Muscle of leg (tissue), 11 donors: Measurements from ENCODE around the gene EME1. TPM values are rescaled to one million over a fixed set of nuclear protein-coding genes. Genes with fewer than 3 reads are reported as not detected.
A peak's percentile ranks its signal among the peaks of the same experiment; 100 is the strongest.
"Not testable (repeated sequence)": the region's sequence is repeated elsewhere in the genome, so short reads cannot be mapped to it uniquely, and the experiment has no call there.

Source experiments
- DNase-seq: peaks from one replicate; pipeline ENCODE4 v3.0.0; 2013
- H3K27ac ChIP-seq: one replicate; pipeline ENCODE4 v1.5.1; 2013; ENCODE audit warnings: mild to moderate bottlenecking, low read length, control low read depth
- H3K27me3 ChIP-seq: one replicate; pipeline ENCODE4 v1.6.1; 2013; ENCODE audit warnings: low read length; ENCODE audit not compliant: control insufficient read depth, insufficient read depth
- H3K36me3 ChIP-seq: one replicate; pipeline ENCODE4 v1.6.1; 2013; ENCODE audit warnings: low read length; ENCODE audit not compliant: control insufficient read depth, insufficient read depth
- H3K4me1 ChIP-seq: one replicate; pipeline ENCODE4 v1.6.1; 2013; ENCODE audit warnings: low read length; ENCODE audit not compliant: control insufficient read depth, insufficient read depth
- H3K4me3 ChIP-seq: one replicate; pipeline ENCODE4 v1.5.1; 2013; ENCODE audit warnings: low read length, control low read depth
- H3K9me3 ChIP-seq: replicated peaks from 2 replicates; pipeline ENCODE4 v1.6.1; 2013; ENCODE audit warnings: low read depth, low read length; ENCODE audit not compliant: control insufficient read depth
- WGBS: methylation state at CpG from one replicate; pipeline ENCODE4 v1.1.5; 2013; ENCODE audit warnings: missing lambda C conversion rate; ENCODE audit not compliant: insufficient coverage; 5-methylcytosine and 5-hydroxymethylcytosine counted together
- polyA plus RNA-seq, 8 donors: library from polyadenylated mRNA; unstranded; fragments of 120-200 nt; gene quantifications; one replicate each; pipeline versions ENCODE4 v1.2.1 to v1.2.3, GENCODE V29; 2013; ENCODE audit warnings: inconsistent platforms in 1 of 8, low replicate concordance in 1 of 8; ENCODE audit not compliant: insufficient read length in 8 of 8, insufficient read depth in 1 of 8
- total RNA-seq: library from RNA; stranded (reverse); fragments of 120-200 nt; gene quantifications from one replicate; pipeline ENCODE4 v1.2.4, GENCODE V29; 2013

EME1 gene
- total and polyA plus RNA-seq, 9 donors = 4.3 to 7.7 (median 5.3) TPM

GRCh38 chr17:50425682-50426471 is 52.8 kb downstream of the EME1 start, which contains the start of gene ACSF2:
Gene ACSF2, plus strand, starts transcription at chr17:50426218. Its CDS starts 44 bp downstream, at chr17:50426262.
- Histone ChIP-seq H3K9me3 (no peaks in the 10 kb centered on the region), H3K27me3 (no peaks in the 10 kb centered on the region), H3K36me3 (peaks cover 4% of the 10 kb centered on the region), H3K4me3 (peak within 1 kb of the TSS; percentile 82), H3K27ac (peak within 1 kb of the TSS; percentile 86), H3K4me1 (peaks cover 48% of the 10 kb centered on the region)
- WGBS = under 1% methylated on average over 68 of the region's 70 CpGs
- peak; percentile 78 for DNase-seq

- peaks cover 4% of the 10 kb centered on the region for H3K36me3 ChIP-seq
- no peaks in the 10 kb centered on the region for H3K9me3 ChIP-seq
- H3K4me3 ChIP-seq = peak overlapping the region; percentile 82
- H3K27ac ChIP-seq = peak overlapping the region; percentile 86
- WGBS = 0% methylated on average over 3 of the region's 7 CpGs
- H3K27me3 ChIP-seq = no peaks in the 10 kb centered on the region
- no peak for DNase-seq
- H3K4me1 ChIP-seq = peaks cover 52% of the 10 kb centered on the region
Observed at GRCh38 chr17:50426472-50426782, 53.4 kb downstream of the EME1 start.

DNA sequence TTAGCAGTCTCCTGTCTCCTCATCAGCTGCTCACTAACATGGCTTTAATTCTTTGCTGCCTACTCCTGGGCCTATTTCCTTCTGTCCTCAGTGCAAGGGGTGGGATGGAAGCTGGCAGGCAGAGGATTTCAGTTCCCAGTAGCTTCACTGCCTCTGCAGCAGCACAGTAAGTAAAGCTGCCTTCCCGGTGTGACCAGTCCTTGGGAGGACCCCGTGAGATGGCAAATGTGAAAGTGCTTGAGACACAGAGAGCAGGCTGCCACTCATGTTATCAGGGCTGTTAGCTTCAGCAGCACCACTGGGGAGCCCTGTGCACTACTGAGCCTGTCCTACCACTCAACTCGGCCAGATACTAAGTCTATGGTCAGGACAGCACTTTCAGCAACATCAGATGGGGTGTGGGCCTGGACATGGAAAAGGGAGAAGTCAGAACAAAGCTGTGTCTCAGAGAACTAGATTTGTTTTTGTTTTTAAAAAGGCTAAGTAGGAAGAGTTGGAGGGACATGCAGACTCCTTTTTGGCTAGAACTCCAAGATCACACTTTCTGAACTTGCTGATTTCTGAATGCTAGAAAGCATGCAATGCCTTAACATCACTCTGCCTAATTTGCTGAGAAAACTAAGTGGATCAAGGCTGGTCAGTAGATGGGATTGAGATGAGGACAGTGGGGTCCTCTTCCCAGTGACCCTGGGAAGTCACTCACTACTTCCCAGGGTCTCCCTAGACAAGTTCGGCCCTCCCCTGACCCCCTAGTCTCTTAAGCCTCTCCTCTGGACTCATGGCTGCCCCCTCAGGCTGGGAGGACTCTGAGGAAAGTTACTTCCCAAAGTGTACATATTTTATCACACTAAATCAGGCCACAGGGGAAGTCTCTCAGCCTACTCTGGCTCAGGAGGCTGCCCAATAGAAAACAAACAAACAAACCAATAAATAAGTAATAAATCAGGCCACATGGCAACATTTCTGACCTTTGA is 54.1 kb downstream of the EME1 start:
- peak; percentile 39 for DNase-seq
- Histone ChIP-seq H3K4me1 (peaks cover 58% of the 10 kb centered on the region), H3K4me3 (peak overlapping the region; percentile 82)

GRCh38 chr17:50428126-50428525 is 55.1 kb downstream of the EME1 start:
- not testable (repeated sequence) for H3K4me3 ChIP-seq, H3K9me3 ChIP-seq, H3K27ac ChIP-seq, H3K36me3 ChIP-seq, DNase-seq, H3K27me3 ChIP-seq
- H3K4me1 ChIP-seq = peaks cover 63% of the 10 kb centered on the region
- WGBS = 17% methylated on average over 1 of the region's 6 CpGs

More for the DNA sequence above, 54.1 kb downstream of the EME1 start:
- H3K27me3 ChIP-seq = no peaks in the 10 kb centered on the region
- peak overlapping the region; percentile 86 for H3K27ac ChIP-seq
- no peaks in the 10 kb centered on the region for H3K9me3 ChIP-seq
- WGBS = 23% methylated on average over 3 of the region's 4 CpGs
- H3K36me3 ChIP-seq = peaks cover 4% of the 10 kb centered on the region

GRCh38 chr17:50428831-50429424 is 55.9 kb downstream of the EME1 start:
- Histone ChIP-seq H3K9me3 (no peaks in the 10 kb centered on the region), H3K4me3 (no peak overlapping the region), H3K27ac (peak overlapping the region; percentile 79), H3K27me3 (no peaks in the 10 kb centered on the region), H3K36me3 (peaks cover 8% of the 10 kb centered on the region), H3K4me1 (peaks cover 63% of the 10 kb centered on the region)
- DNase-seq = no peak
- WGBS = 100% methylated on average over 1 of the region's 7 CpGs

DNA sequence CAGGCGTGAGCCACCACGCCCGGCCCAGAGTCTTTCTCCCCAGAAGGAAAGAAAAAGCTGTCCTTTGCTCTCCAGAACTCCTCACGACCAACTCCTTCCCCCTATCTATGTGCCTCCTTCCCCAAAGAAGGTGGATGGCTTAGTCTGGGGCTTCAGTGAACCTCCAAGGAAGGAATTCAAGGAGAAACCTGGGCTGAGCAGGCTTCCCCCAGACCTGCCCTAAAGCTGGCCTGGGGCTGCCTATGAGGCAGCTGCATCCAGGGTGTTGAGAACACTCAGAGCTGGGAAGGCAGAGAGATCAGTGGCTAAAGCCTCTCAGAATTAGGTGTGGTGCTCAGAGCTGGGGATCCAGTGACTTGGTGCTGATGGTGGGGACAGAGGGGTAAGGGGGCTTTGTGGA is 56.8 kb downstream of the EME1 start:
- no peak overlapping the region for H3K4me3 ChIP-seq
- H3K27ac ChIP-seq = peak overlapping the region; percentile 79
- WGBS = 100% methylated on average over 1 of the region's 4 CpGs
- H3K9me3 ChIP-seq = no peaks in the 10 kb centered on the region
- H3K4me1 ChIP-seq = peaks cover 63% of the 10 kb centered on the region
- no peak for DNase-seq
- H3K36me3 ChIP-seq = peaks cover 8% of the 10 kb centered on the region
- no peaks in the 10 kb centered on the region for H3K27me3 ChIP-seq

Other genes with a start within 250 kb of the EME1 start
- gene SAMD14, start 243.1 kb upstream of the EME1 start, total RNA-seq = 1.5 TPM
- 10 to 100 TPM in 1 of 8 donors, 1 to 10 TPM in 7; 3.2 to 10.3 (median 5.5) TPM for gene SAMD14, start 243.1 kb upstream of the EME1 start, polyA plus RNA-seq
- gene PPP1R9B, start 222.6 kb upstream of the EME1 start, total RNA-seq = 24.7 TPM
- gene PPP1R9B, start 222.6 kb upstream of the EME1 start, polyA plus RNA-seq = 10 to 100 TPM; 37.0 to 66.1 (median 48.9) TPM
- gene SGCA, start 207.2 kb upstream of the EME1 start, total RNA-seq = 265 TPM
- 100 to 1,000 TPM; 209 to 375 (median 325) TPM for gene SGCA, start 207.2 kb upstream of the EME1 start, polyA plus RNA-seq
- 4,027 TPM for gene COL1A1, start 171.6 kb upstream of the EME1 start, total RNA-seq
- 1,000 to 10,000 TPM; 2,579 to 9,345 (median 5,633) TPM for gene COL1A1, start 171.6 kb upstream of the EME1 start, polyA plus RNA-seq
- gene TMEM92, start 98.8 kb upstream of the EME1 start, total RNA-seq = 0.35 TPM
- 1 to 10 TPM in 7 of 8 donors, under 1 TPM in 1; 0.78 to 3.6 (median 1.4) TPM for gene TMEM92, start 98.8 kb upstream of the EME1 start, polyA plus RNA-seq
- gene XYLT2, start 27.1 kb upstream of the EME1 start, total RNA-seq = 25.3 TPM
- gene XYLT2, start 27.1 kb upstream of the EME1 start, polyA plus RNA-seq = 10 to 100 TPM; 16.7 to 26.7 (median 22.5) TPM
- 81.5 TPM for gene MRPL27, start within 50 bp of the EME1 start, total RNA-seq
- gene MRPL27, start within 50 bp of the EME1 start, polyA plus RNA-seq = 10 to 100 TPM; 52.4 to 67.0 (median 60.5) TPM
- 41.7 TPM for gene LRRC59, start 24.3 kb downstream of the EME1 start, total RNA-seq
- gene LRRC59, start 24.3 kb downstream of the EME1 start, polyA plus RNA-seq = 10 to 100 TPM; 48.4 to 84.2 (median 60.3) TPM
- 62.4 TPM for gene ACSF2, start 53.0 kb downstream of the EME1 start, total RNA-seq
- 10 to 100 TPM; 60.4 to 81.6 (median 66.8) TPM for gene ACSF2, start 53.0 kb downstream of the EME1 start, polyA plus RNA-seq
- gene CHAD, start 95.7 kb downstream of the EME1 start, total RNA-seq = 2.4 TPM
- gene CHAD, start 95.7 kb downstream of the EME1 start, polyA plus RNA-seq = 10 to 100 TPM in 1 of 8 donors, 1 to 10 TPM in 7; 4.4 to 13.5 (median 5.3) TPM
- gene RSAD1, start 105.6 kb downstream of the EME1 start, total RNA-seq = 23.9 TPM
- 10 to 100 TPM; 29.6 to 42.0 (median 36.0) TPM for gene RSAD1, start 105.6 kb downstream of the EME1 start, polyA plus RNA-seq
- 0.66 TPM for gene MYCBPAP, start 135.2 kb downstream of the EME1 start, total RNA-seq
- 1 to 10 TPM in 3 of 8 donors, under 1 TPM in 5; 0.67 to 2.3 (median 0.88) TPM for gene MYCBPAP, start 135.2 kb downstream of the EME1 start, polyA plus RNA-seq
- gene EPN3, start 159.5 kb downstream of the EME1 start, total RNA-seq = 0.18 TPM
- 1 to 10 TPM in 5 of 8 donors, under 1 TPM in 3; 0.67 to 3.0 (median 1.1) TPM for gene EPN3, start 159.5 kb downstream of the EME1 start, polyA plus RNA-seq
- gene SPATA20, start 173.9 kb downstream of the EME1 start, total RNA-seq = 27.1 TPM
- gene SPATA20, start 173.9 kb downstream of the EME1 start, polyA plus RNA-seq = 10 to 100 TPM; 24.4 to 37.6 (median 33.3) TPM
- gene CACNA1G, start 187.5 kb downstream of the EME1 start, total RNA-seq = 5.9 TPM
- gene CACNA1G, start 187.5 kb downstream of the EME1 start, polyA plus RNA-seq = 10 to 100 TPM in 2 of 8 donors, 1 to 10 TPM in 6; 4.6 to 16.3 (median 8.3) TPM